ACHN (cell line): ENCODE results near the gene CES4A.
"Not testable (repeated sequence)": the region's sequence is repeated elsewhere in the genome, so short reads cannot be mapped to it uniquely, and the experiment has no call there.

Source experiments
- DNase-seq: peaks from one replicate; pipeline ENCODE4 v3.0.0-alpha.2; 2015
- in situ Hi-C: cut with HindIII; loops from 2 replicates; pipeline ENCODE4 v1.10.0; 2017; ENCODE audit warnings: low sequenced_read_pairs, low pct_ligation_motif_present, low pct_unique_long_range_greater_than_20kb

Gene CES4A

GRCh38 chr16:67030221-67030962, 42.0 kb downstream of the CES4A start:
- no peak for DNase-seq
- in situ Hi-C loops, result no loop called here

- in situ Hi-C loops, result no loop called here
- DNase-seq, result no peak
These were observed 46.1 kb downstream of the CES4A start for GRCh38 chr16:67034487-67034886.

GRCh38 chr16:67035364-67035763, 47.0 kb downstream of the CES4A start:
- in situ Hi-C loops, result no loop called here

GRCh38 chr16:67036323-67036741, 47.9 kb downstream of the CES4A start:
- in situ Hi-C loops, result no loop called here
- DNase-seq, result no peak

More at GRCh38 chr16:67035364-67035763, 47.0 kb downstream of the CES4A start:
- no peak for DNase-seq

GRCh38 chr16:67039260-67040020, 51.1 kb downstream of the CES4A start:
- DNase-seq, result no peak
- in situ Hi-C loops, result no loop called here

DNA sequence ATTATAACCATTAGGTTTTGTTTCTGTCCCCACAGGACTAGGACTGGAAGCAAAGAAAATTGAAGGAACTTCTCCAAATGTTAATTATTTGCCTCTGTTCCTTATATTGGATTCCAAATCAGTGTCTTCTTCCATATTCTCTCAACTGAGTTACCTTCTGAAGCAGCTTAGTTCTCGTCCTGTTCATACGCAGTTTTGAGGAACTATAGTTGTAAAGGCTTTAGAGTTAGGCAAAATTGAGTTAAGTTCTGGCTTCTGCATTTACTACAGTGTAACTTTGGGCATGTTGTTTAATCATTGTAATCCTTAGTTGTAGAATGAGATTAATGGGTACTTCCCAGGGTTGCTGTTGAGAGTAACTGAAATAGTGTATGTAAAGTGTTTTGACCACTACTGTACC, 51.8 kb downstream of the CES4A start:
- DNase-seq, result no peak
- in situ Hi-C loops, result no loop called here

- no peak for DNase-seq
- in situ Hi-C loops, result no loop called here
These were observed 52.5 kb downstream of the CES4A start for GRCh38 chr16:67040906-67041305.

DNA sequence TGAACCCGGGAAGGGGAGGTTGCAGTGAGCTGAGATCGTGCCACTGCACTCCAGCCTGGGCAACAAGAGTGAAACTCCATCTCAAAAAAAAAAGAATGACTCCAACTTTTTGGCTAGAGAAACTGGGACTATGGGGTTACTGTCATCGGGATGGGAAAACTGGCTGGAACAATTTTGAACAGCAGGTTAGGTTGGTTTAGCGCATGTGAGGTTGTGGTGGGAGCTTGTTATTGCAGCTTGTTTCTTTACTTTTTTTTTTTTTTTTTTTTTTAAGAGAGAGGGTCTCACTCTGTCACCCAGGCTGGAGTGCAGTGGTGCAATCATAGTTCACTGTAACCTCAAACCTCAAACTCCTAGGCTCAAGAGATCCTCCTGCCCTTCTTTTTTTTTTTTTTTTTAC, 53.1 kb downstream of the CES4A start:
- in situ Hi-C loops, DNase-seq: not testable (repeated sequence)

DNA sequence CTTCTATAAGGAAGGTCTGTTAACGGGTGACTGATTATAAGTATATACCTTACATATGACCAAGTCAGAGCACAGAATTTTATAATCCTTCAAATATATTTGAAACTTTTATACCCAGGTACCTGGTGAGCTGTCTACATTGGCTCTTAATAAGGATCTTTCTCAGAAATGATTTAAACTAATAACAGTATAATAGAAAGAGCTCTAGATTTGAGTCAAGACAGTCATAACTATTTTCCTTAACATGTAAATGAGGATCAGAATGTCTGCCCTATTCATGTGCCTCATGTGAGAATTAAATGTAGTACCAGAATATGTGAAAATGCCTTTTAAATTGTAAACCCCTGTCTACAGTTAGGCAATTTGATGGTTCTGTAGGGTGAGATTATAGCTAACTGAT, 55.0 kb downstream of the CES4A start:
- no peak for DNase-seq
- in situ Hi-C loops, result no loop called here

- in situ Hi-C loops, result no loop called here
- DNase-seq, result no peak
These were observed 62.4 kb downstream of the CES4A start for GRCh38 chr16:67050796-67051195.

DNA sequence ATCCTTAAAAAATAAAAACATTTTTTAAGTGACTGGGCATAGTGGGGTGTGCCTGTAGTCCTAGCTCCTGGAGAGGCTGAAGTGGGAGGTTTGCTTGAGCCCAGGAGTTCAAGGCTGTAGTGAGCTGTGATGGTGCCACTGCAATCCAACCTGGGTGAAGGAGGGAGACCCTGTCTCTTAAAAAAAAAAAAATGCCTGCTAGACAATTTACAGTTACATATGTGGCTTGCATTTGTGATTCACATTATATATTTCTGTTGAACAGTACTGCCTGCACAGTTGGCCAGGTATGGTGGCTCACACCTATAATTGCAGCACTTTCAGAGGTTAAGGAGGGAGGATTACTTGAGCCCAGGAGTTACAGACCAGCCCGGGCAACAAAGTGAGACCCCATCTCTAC, 64.0 kb downstream of the CES4A start:
- in situ Hi-C loops, result no loop called here
- no peak for DNase-seq

- in situ Hi-C loops, result no loop called here
- DNase-seq, result no peak
These were observed 65.5 kb downstream of the CES4A start for GRCh38 chr16:67053767-67054334.

DNA sequence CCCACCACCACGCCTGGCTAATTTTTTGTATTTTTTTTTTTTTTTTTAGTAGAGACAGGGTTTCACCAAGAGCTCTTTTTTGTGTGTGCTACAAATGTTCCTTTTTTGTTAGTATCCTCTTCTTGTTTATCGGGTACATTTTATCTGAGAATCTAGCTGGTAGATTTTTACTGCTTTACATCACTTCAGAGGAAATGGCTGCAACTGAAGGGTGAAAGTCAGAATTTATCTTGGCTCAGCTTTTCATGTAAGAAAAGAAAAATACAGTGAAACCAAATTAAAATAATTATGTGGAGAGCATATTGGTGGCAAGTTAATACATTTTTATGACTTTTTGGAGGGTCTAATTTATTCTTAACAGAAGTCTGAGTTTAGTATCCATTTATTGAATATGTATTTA, 66.5 kb downstream of the CES4A start:
- DNase-seq, result no peak
- in situ Hi-C loops, result no loop called here

- peak; percentile 80 for DNase-seq
- in situ Hi-C loops, result no loop called here
These were observed 67.5 kb downstream of the CES4A start for GRCh38 chr16:67055712-67056487.
